Astrocyte of the cerebellum (primary cell): ENCODE measurements around the gene PPM1E.

Experiments
- DNase-seq: peaks from one replicate; pipeline ENCODE4 v3.0.0-alpha.2; 2011; ENCODE audit warnings: low read depth
- H3K4me3 ChIP-seq: 2 replicates; pipeline ENCODE4 v1.5.1; 2011; ENCODE audit warnings: mild to moderate bottlenecking, low read depth, low read length, moderate library complexity
- CTCF ChIP-seq: IDR thresholded peaks from 2 replicates; pipeline ENCODE4 v1.5.1; 2012; ENCODE audit warnings: low read length, low read depth, moderate library complexity, mild to moderate bottlenecking; ENCODE audit errors: missing control alignments
- in situ Hi-C: cut with HindIII; loops from 2 replicates; pipeline ENCODE4 v1.10.0; 2017; ENCODE audit warnings: low sequenced_read_pairs

Gene PPM1E

DNA sequence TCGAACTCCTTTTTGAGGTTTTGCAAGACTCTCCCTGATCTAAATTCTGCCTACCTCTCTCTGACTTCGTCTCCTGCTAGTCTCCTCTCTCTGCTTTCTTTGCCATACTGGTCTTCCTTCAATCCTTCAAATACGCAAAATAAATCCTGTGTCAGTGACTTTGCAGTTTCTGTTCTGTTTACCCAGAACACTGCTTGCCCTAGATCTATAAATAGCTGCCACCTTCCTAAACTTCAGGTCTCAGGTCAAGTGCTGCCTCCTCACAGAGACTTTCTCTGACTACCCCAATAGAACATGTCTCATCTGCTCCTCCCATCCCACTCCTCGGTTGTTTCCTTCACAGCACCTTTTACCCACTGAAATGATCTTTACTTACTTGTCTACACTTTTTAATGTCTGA is 272.1 kb downstream of the PPM1E start:
- TF ChIP-seq CTCF = no peak
- in situ Hi-C loops = no loop called here
- H3K4me3 ChIP-seq = no peak overlapping the region
- no peak for DNase-seq

- in situ Hi-C loops = no loop called here
- H3K4me3 ChIP-seq = no peak overlapping the region
- TF ChIP-seq CTCF = no peak
- no peak for DNase-seq
Measured at GRCh38 chr17:59028328-59028727, 272.7 kb downstream of the PPM1E start.

DNA sequence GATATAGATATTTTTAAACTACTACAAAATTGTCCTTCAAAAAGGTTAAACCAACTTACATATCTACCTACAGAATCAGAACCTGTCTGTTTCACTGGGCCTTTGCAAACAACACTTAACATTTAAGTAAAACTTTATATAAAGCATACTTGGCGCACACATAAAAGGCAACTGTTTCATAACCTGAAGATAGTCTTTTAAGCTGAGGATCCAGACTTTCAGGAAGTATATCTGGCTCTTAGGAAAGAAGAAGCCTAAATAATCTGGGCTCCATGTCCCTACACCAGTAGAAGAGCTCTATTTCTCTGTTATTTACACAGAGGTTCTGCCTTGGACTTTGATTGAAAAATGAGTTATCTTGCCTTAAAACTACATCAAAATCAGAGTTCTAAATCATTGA is 275.2 kb downstream of the PPM1E start:
- TF ChIP-seq CTCF = no peak

More for the DNA sequence above, 275.2 kb downstream of the PPM1E start:
- DNase-seq = no peak
- in situ Hi-C loops = no loop called here
- no peak overlapping the region for H3K4me3 ChIP-seq
